Hindlimb muscle (tissue), 1 donor: ENCODE data around the gene TPO. TPM values are rescaled to one million over a fixed set of nuclear protein-coding genes. Genes with fewer than 3 reads are reported as not detected.
A peak's percentile ranks its signal among the peaks of the same experiment; 100 is the strongest.

ENCODE experiments used
- DNase-seq: peaks from one replicate; pipeline ENCODE4 v3.0.0-alpha.2; 2013
- polyA plus RNA-seq: library from polyadenylated mRNA; unstranded; fragments of 120-200 nt; gene quantifications from one replicate; pipeline ENCODE4 v1.2.1, GENCODE V29; 2013; ENCODE audit not compliant: insufficient read length

Gene TPO
- polyA plus RNA-seq, 1 donor: 0.25 TPM

- no peak for DNase-seq
Measured at GRCh38 chr2:1538663-1539062, 125.4 kb downstream of the TPO start.

- no peak for DNase-seq
Measured at GRCh38 chr2:1539441-1539840, 126.2 kb downstream of the TPO start.

- no peak for DNase-seq
Measured at GRCh38 chr2:1539973-1540372, 126.7 kb downstream of the TPO start.

- DNase-seq: no peak
Measured at GRCh38 chr2:1540481-1540880, 127.2 kb downstream of the TPO start.

GRCh38 chr2:1541040-1541439 lies 127.8 kb downstream of the TPO start:
- DNase-seq: no peak

- DNase-seq: no peak
Measured at GRCh38 chr2:1541819-1542475, 128.7 kb downstream of the TPO start.

- DNase-seq: no peak
Measured at GRCh38 chr2:1542971-1543370, 129.7 kb downstream of the TPO start.

GRCh38 chr2:1543776-1544477 lies 130.7 kb downstream of the TPO start:
- no peak for DNase-seq

GRCh38 chr2:1544478-1545069 lies 131.3 kb downstream of the TPO start:
- no peak for DNase-seq

- DNase-seq: peak; percentile 53
Measured at GRCh38 chr2:1546023-1546591, 132.8 kb downstream of the TPO start.

- DNase-seq: no peak
Measured at GRCh38 chr2:1546901-1547300, 133.6 kb downstream of the TPO start.

- DNase-seq: no peak
Measured at GRCh38 chr2:1548910-1549673, 135.8 kb downstream of the TPO start.

GRCh38 chr2:1550076-1550475 lies 136.8 kb downstream of the TPO start:
- DNase-seq: no peak

- peak; percentile 38 for DNase-seq
Measured at GRCh38 chr2:1550658-1551316, 137.5 kb downstream of the TPO start.

GRCh38 chr2:1551905-1552304 lies 138.6 kb downstream of the TPO start:
- DNase-seq: no peak

- DNase-seq: no peak
Measured at GRCh38 chr2:1552611-1553010, 139.3 kb downstream of the TPO start.

GRCh38 chr2:1553671-1554295 lies 140.5 kb downstream of the TPO start:
- no peak for DNase-seq

- DNase-seq: no peak
Measured at GRCh38 chr2:1556286-1556685, 143.0 kb downstream of the TPO start.

GRCh38 chr2:1556776-1557466 lies 143.7 kb downstream of the TPO start:
- no peak for DNase-seq

- no peak for DNase-seq
Measured at GRCh38 chr2:1557467-1557820, 144.2 kb downstream of the TPO start.

GRCh38 chr2:1559589-1560175 lies 146.4 kb downstream of the TPO start:
- no peak for DNase-seq
